PFSK-1 (cell line): ENCODE measurements around the gene AKIRIN1.

Experiments used
- POLR2AphosphoS5 ChIP-seq: IDR thresholded peaks from 2 replicates; pipeline ENCODE4 v1.6.1; 2012; ENCODE audit warnings: low read depth, mild to moderate bottlenecking, control low read depth, low read length, moderate library complexity
- REST ChIP-seq, 2 experiments: IDR thresholded peaks; 2 replicates each; pipeline versions ENCODE4 v1.6.1 to v1.8.0; 2011 to 2012; ENCODE audit warnings: low read depth in 2 of 2, low read length in 2 of 2, control low read depth in 1 of 2, inconsistent platforms in 1 of 2, mild to moderate bottlenecking in 1 of 2, moderate library complexity in 1 of 2; ENCODE audit not compliant: insufficient read depth in 1 of 2

- TF ChIP-seq REST (IDR thresholded peaks at IDR 0.05; ENCODE audit: insufficient read depth in 1 of 2, low read depth in 2 of 2, low read length in 2 of 2), result no peak
- TF ChIP-seq POLR2AphosphoS5, result no peak
Observed at GRCh38 chr1:38958967-38959366, 32.1 kb upstream of the AKIRIN1 start.
